ENCODE results near the gene ZFYVE1. TPM values are rescaled to one million over a fixed set of nuclear protein-coding genes. Genes with fewer than 3 reads are reported as not detected.
A peak's percentile ranks its signal among the peaks of the same experiment; 100 is the strongest.
"Not testable (repeated sequence)": the region's sequence is repeated elsewhere in the genome, so short reads cannot be mapped to it uniquely, and the experiment has no call there.

Gene ZFYVE1
- total RNA-seq, 2 donors from 2014 or later: 9.6 to 11.1 TPM

DNA sequence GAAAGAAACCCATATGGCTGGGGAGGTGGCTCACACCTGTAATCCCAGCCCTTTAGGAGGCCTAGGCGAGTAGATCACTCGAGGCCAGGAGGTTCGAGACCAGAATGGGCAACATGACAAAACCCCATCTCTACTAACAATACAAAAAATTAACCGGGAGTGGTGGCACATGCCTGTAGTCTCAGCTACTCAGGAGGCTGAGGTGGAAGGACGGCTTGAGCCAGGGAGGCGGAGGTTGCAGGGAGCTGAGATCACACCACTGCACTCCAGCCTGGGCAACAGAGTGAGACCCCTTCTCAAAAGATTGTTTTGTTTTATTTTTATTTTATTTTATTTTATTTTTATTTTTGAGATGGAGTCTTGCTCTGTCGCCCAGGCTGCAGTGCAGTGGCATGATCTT, 15.7 kb downstream of the ZFYVE1 start:
- intact Hi-C loops (cut with DNase I); ATAC-seq; DNase-seq: not testable (repeated sequence)

DNA sequence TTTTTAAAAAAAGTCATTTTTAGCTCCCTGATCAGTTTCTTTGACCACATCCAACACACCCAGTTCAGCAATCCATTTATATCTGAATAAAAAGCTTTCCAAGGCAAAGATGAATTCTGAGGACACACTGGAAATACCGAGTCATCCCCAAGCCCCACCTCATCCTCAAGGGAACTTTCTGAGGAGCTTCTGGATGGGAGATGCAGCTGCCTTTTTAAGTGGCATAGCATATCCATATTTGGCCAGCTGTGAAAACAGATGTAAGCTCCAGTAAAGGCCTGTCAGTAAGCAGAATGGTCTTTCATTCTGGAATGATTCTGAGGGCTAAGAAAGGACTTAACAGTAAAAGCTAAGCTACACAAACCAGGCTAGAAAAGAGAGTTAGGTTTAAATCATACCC, 18.4 kb downstream of the ZFYVE1 start:
- intact Hi-C loops (cut with DNase I): no loop called here
- ATAC-seq: no peak
- no peak for DNase-seq

DNA sequence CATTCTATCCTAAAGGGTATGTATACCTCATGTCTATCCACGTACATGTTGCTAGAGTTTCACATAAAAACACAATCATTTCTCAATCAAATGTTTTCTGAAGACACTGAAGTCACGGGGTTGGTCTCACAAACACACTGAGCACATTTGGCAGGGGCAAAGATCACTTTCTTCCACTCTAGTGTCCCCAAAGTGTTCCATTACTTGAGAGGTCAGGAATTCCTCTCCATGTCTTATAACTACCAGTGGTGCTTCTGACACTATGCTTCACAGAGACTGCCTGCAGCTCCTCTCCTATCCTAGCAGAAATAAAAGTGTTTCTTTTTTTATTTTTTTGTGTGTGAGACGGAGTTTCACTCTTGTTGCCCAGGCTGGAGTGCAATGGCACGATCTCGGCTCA, 19.1 kb downstream of the ZFYVE1 start:
- no peak for DNase-seq
- no peak for ATAC-seq
- intact Hi-C loops (cut with DNase I): no loop called here

GRCh38 chr14:73004641-73005040, 22.3 kb downstream of the ZFYVE1 start:
- ATAC-seq; intact Hi-C loops (cut with DNase I); DNase-seq: not testable (repeated sequence)

- no peak for DNase-seq
- peak in 1 of 2 donors; percentile 45 for ATAC-seq
- intact Hi-C loops (cut with DNase I): no loop called here
Measured at GRCh38 chr14:73003681-73004080, 23.2 kb downstream of the ZFYVE1 start.

GRCh38 chr14:73000073-73000472, 26.8 kb downstream of the ZFYVE1 start:
- ATAC-seq (no peak), DNase-seq (no peak)
- intact Hi-C loops (cut with DNase I): no loop called here

- ATAC-seq: no peak
- DNase-seq: no peak
- intact Hi-C loops (cut with DNase I): no loop called here
Measured at GRCh38 chr14:72999316-72999715, 27.6 kb downstream of the ZFYVE1 start.

DNA sequence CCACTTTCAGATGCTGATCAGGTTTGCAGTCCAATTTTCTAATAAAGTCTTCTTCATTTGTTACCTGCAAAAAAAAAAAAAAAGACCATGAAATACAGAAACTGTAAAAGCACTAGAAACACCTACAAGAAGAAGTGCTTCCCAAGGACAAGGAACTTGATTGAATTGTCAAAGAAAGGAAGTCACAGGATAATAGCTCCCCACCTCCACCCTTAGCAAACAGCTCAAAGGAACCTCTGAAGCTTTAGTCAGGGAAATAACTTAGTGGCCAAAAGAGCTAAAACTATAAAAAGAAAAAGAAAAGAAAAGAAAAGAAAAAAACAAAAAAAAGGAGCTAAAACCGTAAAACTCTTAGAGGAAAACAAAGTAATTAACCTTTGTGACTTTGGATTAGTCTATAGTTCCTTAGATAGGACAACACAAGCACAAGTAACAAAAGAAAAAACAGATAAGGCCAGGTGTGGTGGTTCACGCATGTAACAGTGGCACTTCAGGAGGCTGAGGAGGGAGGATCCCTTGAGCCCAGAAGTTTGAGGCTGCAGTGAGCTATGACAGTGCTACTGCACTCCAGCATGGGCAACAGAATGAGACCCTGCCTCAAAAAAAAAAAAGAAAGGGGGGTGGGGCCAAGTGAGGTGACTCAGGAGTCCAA, 28.5 kb downstream of the ZFYVE1 start:
- DNase-seq (no peak), ATAC-seq (no peak)
- intact Hi-C loops (cut with DNase I): no loop called here

- intact Hi-C loops (cut with DNase I): no loop called here
- ATAC-seq: no peak
Measured at GRCh38 chr14:72996916-72997315, 30.0 kb downstream of the ZFYVE1 start.

DNA sequence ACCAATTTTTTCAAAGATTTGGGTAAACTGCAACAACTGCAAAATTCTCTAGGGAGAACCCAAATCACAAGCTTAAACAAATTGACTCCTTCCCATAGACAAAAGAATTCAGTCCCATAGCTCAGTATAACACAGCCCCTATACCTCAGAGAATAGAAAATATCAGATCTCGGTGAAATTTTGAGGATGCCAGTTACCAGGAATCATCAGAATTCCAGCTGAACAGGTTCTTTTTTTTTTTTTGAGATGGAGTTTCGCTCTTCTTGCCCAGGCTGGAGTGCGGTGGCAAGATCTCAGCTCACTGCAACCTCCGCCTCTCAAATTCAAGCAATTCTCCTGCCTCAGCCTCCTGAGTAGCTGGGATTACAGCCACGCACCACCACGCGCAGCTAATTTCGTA, 36.7 kb downstream of the ZFYVE1 start:
- intact Hi-C loops (cut with DNase I): no loop called here
- ATAC-seq (no peak), DNase-seq (no peak)

More at GRCh38 chr14:72996916-72997315, 30.0 kb downstream of the ZFYVE1 start:
- DNase-seq: no peak

DNA sequence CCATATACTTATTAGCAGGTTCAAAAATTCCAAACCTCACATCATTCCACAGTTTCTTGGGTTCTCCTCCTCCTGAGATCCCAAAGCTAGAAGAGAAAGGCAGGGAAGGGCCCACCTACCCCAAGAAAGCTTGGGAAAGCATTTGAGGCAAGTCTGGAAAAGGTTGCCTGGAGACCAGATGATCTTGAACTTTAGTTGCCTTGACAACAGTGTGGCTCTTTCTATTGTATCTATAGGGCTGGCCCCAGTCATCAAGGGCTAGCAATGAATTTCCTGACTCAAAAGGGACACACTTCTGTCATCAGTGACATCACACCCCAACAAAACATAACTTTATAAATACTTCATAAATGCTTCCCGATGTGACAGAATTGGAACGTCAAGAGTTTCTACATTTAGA, 40.0 kb downstream of the ZFYVE1 start:
- intact Hi-C loops (cut with DNase I): no loop called here
- DNase-seq (no peak), ATAC-seq (no peak)

DNA sequence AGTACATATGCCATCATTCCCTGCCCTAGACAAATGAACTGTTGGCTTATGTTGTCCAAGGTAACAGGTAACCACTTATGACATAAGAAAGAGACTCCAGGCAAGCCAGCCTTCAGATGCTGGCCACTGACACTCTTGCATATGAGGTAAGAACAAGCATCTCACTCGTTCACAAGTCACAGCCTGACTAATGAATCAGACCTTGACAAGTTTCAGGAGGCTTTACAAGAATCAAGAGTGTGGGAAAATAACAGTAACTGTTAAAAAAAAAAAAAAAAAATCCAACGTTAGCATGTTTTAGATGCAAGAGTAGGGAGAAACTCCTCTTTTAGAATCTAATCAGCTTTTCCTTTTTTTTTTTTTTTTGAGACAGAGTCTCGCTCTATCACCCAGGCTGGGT, 40.7 kb downstream of the ZFYVE1 start:
- intact Hi-C loops (cut with DNase I): no loop called here
- ATAC-seq (no peak), DNase-seq (no peak)

GRCh38 chr14:72982146-72982708, 44.7 kb downstream of the ZFYVE1 start:
- DNase-seq (no peak), ATAC-seq (no peak)
- intact Hi-C loops (cut with DNase I): no loop called here

DNA sequence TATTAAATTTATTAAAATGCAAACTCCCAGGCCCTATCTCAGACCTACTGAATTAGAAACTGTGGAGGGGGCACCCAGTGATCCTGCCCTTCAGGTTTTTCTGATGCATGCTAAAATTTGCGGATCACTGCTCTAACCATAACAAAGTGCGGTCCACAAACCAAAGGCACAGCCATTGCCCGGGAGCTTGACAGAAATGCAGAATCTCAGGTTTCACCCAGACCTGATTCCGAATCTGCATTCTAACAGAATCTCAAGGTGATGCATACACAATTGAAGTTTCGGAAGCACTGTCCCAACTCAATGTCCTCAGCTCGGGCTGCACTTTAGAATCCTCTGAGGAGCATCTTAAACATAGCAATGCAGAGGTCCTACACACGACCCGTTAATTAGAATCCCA, 46.0 kb downstream of the ZFYVE1 start:
- ATAC-seq (no peak), DNase-seq (no peak)
- intact Hi-C loops (cut with DNase I): no loop called here

DNA sequence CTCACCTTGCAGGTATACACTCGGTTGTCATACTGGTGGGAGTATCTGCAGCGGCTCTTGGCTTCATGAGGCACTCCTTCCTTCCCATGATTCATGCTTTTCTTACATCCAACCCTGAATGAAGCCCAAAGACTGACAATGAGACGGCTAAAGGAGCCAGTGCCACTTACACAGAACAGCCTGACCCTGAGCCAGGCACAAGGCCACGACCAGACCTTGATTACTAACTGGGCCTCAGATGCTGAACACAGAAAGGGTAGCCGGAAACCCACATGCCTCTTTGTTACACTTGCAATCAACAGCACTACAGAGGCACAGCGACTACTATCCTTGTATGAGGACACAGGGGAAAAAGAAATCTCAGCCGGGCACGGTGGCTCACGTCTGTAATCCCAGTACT, 48.0 kb downstream of the ZFYVE1 start:
- DNase-seq (no peak), ATAC-seq (no peak)
- intact Hi-C loops (cut with DNase I): no loop called here

GRCh38 chr14:72975770-72976169, 51.1 kb downstream of the ZFYVE1 start:
- intact Hi-C loops (cut with DNase I): no loop called here
- ATAC-seq (no peak), DNase-seq (no peak)

DNA sequence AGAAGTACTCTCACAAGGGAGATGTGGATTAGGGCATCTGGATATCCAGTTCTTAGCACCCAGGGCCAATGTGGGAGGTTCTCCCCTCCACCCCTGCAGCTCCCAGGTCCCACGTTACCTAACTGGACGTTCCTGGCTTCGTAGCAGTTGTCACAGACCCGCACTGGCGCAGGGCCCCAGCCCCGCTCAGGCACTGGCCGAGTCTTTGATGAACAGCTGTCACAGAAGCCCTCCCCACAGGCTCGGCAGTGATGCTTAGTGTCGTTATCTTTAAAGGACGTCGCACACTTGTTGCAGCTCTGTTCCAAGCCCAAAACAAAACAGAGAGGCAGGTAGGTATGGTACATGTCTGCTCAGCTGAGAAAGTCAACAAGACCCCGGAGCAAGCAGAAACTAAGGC, 52.2 kb downstream of the ZFYVE1 start:
- ATAC-seq (no peak), DNase-seq (no peak)
- intact Hi-C loops (cut with DNase I): no loop called here

- no peak for ATAC-seq
- intact Hi-C loops (cut with DNase I): no loop called here
- no peak for DNase-seq
Measured at GRCh38 chr14:72970824-72971434, 56.0 kb downstream of the ZFYVE1 start.

DNA sequence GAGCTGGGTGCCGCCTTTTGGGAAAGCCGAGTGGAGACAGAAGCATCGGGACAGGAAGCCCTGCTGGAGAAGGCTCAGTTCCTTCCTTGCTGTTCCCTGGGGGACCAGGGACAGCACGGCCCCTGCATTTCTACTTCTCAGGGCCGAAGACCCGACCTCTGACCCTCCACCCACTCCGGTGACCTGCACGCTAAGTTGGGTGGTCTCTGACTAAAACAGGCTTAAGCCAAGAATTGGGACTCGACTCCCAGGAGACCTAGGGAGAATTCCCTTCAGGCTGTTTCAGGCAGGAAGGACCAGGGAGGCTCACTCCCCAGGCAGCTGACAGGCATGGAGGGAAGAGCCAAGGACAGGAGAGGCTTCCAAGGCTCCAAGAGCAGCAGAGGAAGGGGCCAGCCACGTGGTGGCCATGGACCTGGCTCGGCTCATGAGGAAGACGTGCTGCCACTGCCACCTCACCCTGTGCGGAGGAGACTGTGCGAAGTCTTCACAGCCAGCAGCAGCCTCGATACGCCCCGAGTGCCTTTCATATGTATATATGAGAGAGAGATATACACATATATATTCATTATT, 56.8 kb downstream of the ZFYVE1 start:
- no peak for DNase-seq
- ATAC-seq: no peak
- intact Hi-C loops (cut with DNase I): no loop called here

- no peak for ATAC-seq
Measured at GRCh38 chr14:72968316-72968715, 58.6 kb downstream of the ZFYVE1 start.

GRCh38 chr14:72966038-72966437, 60.9 kb downstream of the ZFYVE1 start:
- DNase-seq (no peak), ATAC-seq (no peak)
- intact Hi-C loops (cut with DNase I): no loop called here

More at GRCh38 chr14:72968316-72968715, 58.6 kb downstream of the ZFYVE1 start:
- intact Hi-C loops (cut with DNase I): no loop called here
- DNase-seq: no peak
